H1 (cell line): Measurements from ENCODE around the gene CEBPZ. TPM values are rescaled to one million over a fixed set of nuclear protein-coding genes. Genes with fewer than 3 reads are reported as not detected.

Experiments used
- CTCF ChIA-PET: fragments of 300-600 bp; sonication (Branson Sonifier 250); formaldehyde crosslinking; loops from one replicate; lab custom pipeline; 2021; ENCODE audit not compliant: partially characterized antibody; lab: Charles Lee
- POLR2A ChIA-PET: fragments of 300-600 bp; sonication (Branson Sonifier 250); formaldehyde crosslinking; loops from one replicate; lab custom pipeline; 2021; ENCODE audit warnings: inconsistent platforms; ENCODE audit not compliant: partially characterized antibody; lab: Charles Lee
- DNase-seq, 2 experiments: peaks; one replicate each; pipeline versions ENCODE4 v3.0.0 to v3.0.0-alpha.2; 2010 to 2022; ENCODE audit warnings: low spot score in 2 of 2, low read depth in 1 of 2, mixed read lengths in 1 of 2
- FAIRE-seq: peaks from 2 replicates; lab custom pipeline; 2011; peaks lifted over from hg19 to GRCh38; lab: Jason Lieb, UNC
- H2AFZ ChIP-seq: 2 replicates; pipeline ENCODE4 v1.8.1; 2012; ENCODE audit warnings: low read length, inconsistent platforms
- H2AK5ac ChIP-seq: 2 replicates; pipeline ENCODE4 v1.6.1; 2013; ENCODE audit warnings: low read depth, low read length
- H2BK120ac ChIP-seq: replicated peaks from 2 replicates; pipeline ENCODE3; 2013; ENCODE audit warnings: low read depth, low read length, inconsistent platforms
- H2BK12ac ChIP-seq: 2 replicates; pipeline ENCODE4 v1.6.1; 2013; ENCODE audit warnings: low read depth, low read length
- H2BK15ac ChIP-seq: 2 replicates; pipeline ENCODE4 v1.6.1; 2013; ENCODE audit warnings: low read length
- H2BK20ac ChIP-seq: 2 replicates; pipeline ENCODE4 v1.6.1; 2013; ENCODE audit warnings: low read length
- H2BK5ac ChIP-seq: 2 replicates; pipeline ENCODE4 v1.6.1; 2013; ENCODE audit warnings: low read depth, low read length
- H3K14ac ChIP-seq: 2 replicates; pipeline ENCODE4 v1.6.1; 2013; ENCODE audit warnings: inconsistent platforms; ENCODE audit not compliant: insufficient read length
- H3K18ac ChIP-seq: 2 replicates; pipeline ENCODE4 v1.6.1; 2013; ENCODE audit warnings: low read length; ENCODE audit errors: extremely low read depth
- H3K23ac ChIP-seq: 2 replicates; pipeline ENCODE4 v1.6.1; 2013; ENCODE audit warnings: inconsistent platforms; ENCODE audit not compliant: insufficient read length
- H3K23me2 ChIP-seq: 2 replicates; pipeline ENCODE4 v1.6.1; 2013; ENCODE audit warnings: low read depth, low read length
- H3K27ac ChIP-seq: 2 replicates; pipeline ENCODE4 v1.6.1; 2011; ENCODE audit warnings: low read depth, low read length, inconsistent platforms
- H3K27me3 ChIP-seq, 4 experiments: replicated peaks in 1 of 4; 1 replicate in 1 of 4; 2 replicates in 3 of 4; pipeline versions ENCODE4 v1.6.1 to v1.8.1; 2011 to 2013; ENCODE audit warnings: low read length in 3 of 4, mild to moderate bottlenecking in 3 of 4, inconsistent platforms in 2 of 4, mixed read lengths in 2 of 4, moderate library complexity in 1 of 4; ENCODE audit not compliant: control insufficient read depth in 3 of 4, insufficient read depth in 3 of 4; ENCODE audit errors: extremely low read depth in 1 of 4
- H3K36me3 ChIP-seq, 4 experiments: 2 replicates each; pipeline versions ENCODE4 v1.6.1 to v1.8.1; 2011 to 2013; ENCODE audit warnings: mild to moderate bottlenecking in 4 of 4, low read length in 3 of 4, moderate library complexity in 2 of 4, control low read depth in 1 of 4, inconsistent platforms in 1 of 4; ENCODE audit not compliant: insufficient read depth in 4 of 4, control insufficient read depth in 2 of 4
- H3K4ac ChIP-seq: replicated peaks from 2 replicates; pipeline ENCODE3; 2013; ENCODE audit warnings: low read length, low read depth, mixed read lengths, inconsistent platforms; ENCODE audit not compliant: insufficient read length
- H3K4me1 ChIP-seq, 4 experiments: replicated peaks in 1 of 4; 1 replicate in 1 of 4; 2 replicates in 3 of 4; pipeline versions ENCODE4 v1.6.1 to v1.8.1; 2011 to 2013; ENCODE audit warnings: low read length in 3 of 4, inconsistent platforms in 2 of 4, mixed read lengths in 1 of 4; ENCODE audit not compliant: insufficient read depth in 4 of 4, control insufficient read depth in 3 of 4
- H3K4me2 ChIP-seq, 2 experiments: 2 replicates each; pipeline versions ENCODE4 v1.6.1 to v1.8.1; 2011 to 2013; ENCODE audit warnings: low read depth in 2 of 2, low read length in 2 of 2, control low read depth in 1 of 2, inconsistent platforms in 1 of 2, mild to moderate bottlenecking in 1 of 2; ENCODE audit not compliant: insufficient read depth in 1 of 2
- H3K4me3 ChIP-seq, 4 experiments: fragments of 200-600, 300-600 bp in 1 of 4; sonication (generic), shearing (Covaris generic), sonication (Bioruptor Twin) in 1 of 4; 2 replicates each; pipeline versions ENCODE4 v1.5.1 to v1.8.1; 2011 to 2016; ENCODE audit warnings: low read length in 4 of 4, low read depth in 3 of 4, control low read depth in 2 of 4, inconsistent platforms in 2 of 4, mild to moderate bottlenecking in 2 of 4, mixed read lengths in 1 of 4, moderate library complexity in 1 of 4; ENCODE audit not compliant: insufficient read depth in 2 of 4; ENCODE audit errors: extremely low read depth in 1 of 4
- H3K56ac ChIP-seq: replicated peaks from 2 replicates; pipeline ENCODE3; 2013; ENCODE audit warnings: low read depth, mild to moderate bottlenecking, mixed read lengths, low read length, inconsistent platforms; ENCODE audit not compliant: insufficient read length
- H3K79me1 ChIP-seq: 2 replicates; pipeline ENCODE4 v1.6.1; 2013; ENCODE audit warnings: low read depth, low read length, control low read depth
- H3K79me2 ChIP-seq, 2 experiments: 2 replicates each; pipeline versions ENCODE4 v1.6.1 to v1.8.1; 2012 to 2013; ENCODE audit warnings: low read length in 2 of 2, mild to moderate bottlenecking in 2 of 2, inconsistent platforms in 1 of 2; ENCODE audit not compliant: insufficient read depth in 2 of 2, control insufficient read depth in 1 of 2
- H3K9ac ChIP-seq, 4 experiments: replicated peaks in 1 of 4; 1 replicate in 1 of 4; 2 replicates in 3 of 4; pipeline versions ENCODE4 v1.6.1 to v1.8.1; 2011 to 2013; ENCODE audit warnings: low read depth in 3 of 4, low read length in 3 of 4, control low read depth in 2 of 4, mild to moderate bottlenecking in 2 of 4, moderate library complexity in 2 of 4, inconsistent platforms in 1 of 4; ENCODE audit errors: extremely low read depth in 1 of 4
- H3K9me3 ChIP-seq, 2 experiments: 2 replicates each; pipeline versions ENCODE4 v1.6.1 to v1.8.1; 2012 to 2013; ENCODE audit warnings: mild to moderate bottlenecking in 2 of 2, moderate library complexity in 2 of 2, control low read depth in 1 of 2, inconsistent platforms in 1 of 2, low read depth in 1 of 2, low read length in 1 of 2, mixed read lengths in 1 of 2; ENCODE audit not compliant: insufficient read depth in 2 of 2
- H4K20me1 ChIP-seq, 2 experiments: replicated peaks in 1 of 2; 2 replicates each; pipeline versions ENCODE3 to v1.8.1; 2011 to 2013; ENCODE audit warnings: inconsistent platforms in 2 of 2, low read length in 2 of 2, mild to moderate bottlenecking in 1 of 2; ENCODE audit not compliant: insufficient read depth in 2 of 2, control insufficient read depth in 1 of 2
- H4K5ac ChIP-seq: 2 replicates; pipeline ENCODE4 v1.6.1; 2013; ENCODE audit warnings: low read length, low read depth, mixed read lengths, inconsistent platforms; ENCODE audit not compliant: insufficient read length
- H4K8ac ChIP-seq: 2 replicates; pipeline ENCODE4 v1.8.0; 2013; ENCODE audit warnings: mild to moderate bottlenecking, moderate library complexity, low read length, inconsistent platforms; ENCODE audit not compliant: insufficient read depth; ENCODE audit errors: extremely low read depth
- H4K91ac ChIP-seq: replicated peaks from 2 replicates; pipeline ENCODE3; 2013; ENCODE audit warnings: low read length, mixed read lengths, inconsistent platforms; ENCODE audit not compliant: insufficient read length
- CTCF ChIP-seq, 3 experiments: IDR thresholded peaks; 1 replicate in 2 of 3; 2 replicates in 1 of 3; pipeline versions ENCODE4 v1.5.1 to v1.6.1; 2011; ENCODE audit warnings: low read length in 3 of 3, mild to moderate bottlenecking in 3 of 3, inconsistent platforms in 2 of 3, low read depth in 1 of 3, moderate library complexity in 1 of 3; ENCODE audit not compliant: insufficient read depth in 1 of 3; ENCODE audit errors: control extremely low read depth in 1 of 3
- HDAC2 ChIP-seq, 2 experiments: fragments of 300-600 bp in 1 of 2; sonication (generic) in 1 of 2; IDR thresholded peaks; 2 replicates each; pipeline ENCODE4 v1.6.1; 2011 to 2012; ENCODE audit warnings: low read depth in 2 of 2, low read length in 2 of 2, mild to moderate bottlenecking in 2 of 2, moderate library complexity in 2 of 2, borderline replicate concordance in 1 of 2, inconsistent platforms in 1 of 2
- NANOG ChIP-seq: IDR thresholded peaks from 2 replicates; pipeline ENCODE4 v1.6.1; 2011; ENCODE audit warnings: low read length, low read depth, mild to moderate bottlenecking, inconsistent platforms; ENCODE audit not compliant: insufficient read depth, poor library complexity, severe bottlenecking
- PHF8 ChIP-seq: fragments of 200-600 bp; sonication (generic); conservative IDR thresholded peaks from 2 replicates; pipeline ENCODE4 v1.7.1; 2012; ENCODE audit warnings: low read depth, mild to moderate bottlenecking, inconsistent platforms, low read length, moderate library complexity
- SAP30 ChIP-seq: fragments of 300-600 bp; sonication (generic); IDR thresholded peaks from 2 replicates; pipeline ENCODE4 v1.7.1; 2012; ENCODE audit warnings: low read length, moderate library complexity, mild to moderate bottlenecking, inconsistent platforms; ENCODE audit not compliant: insufficient read depth, insufficient replicate concordance
- SIRT6 ChIP-seq: IDR thresholded peaks from one replicate; pipeline ENCODE4 v1.7.1; 2012; ENCODE audit warnings: low read length, inconsistent platforms
- SP1 ChIP-seq: IDR thresholded peaks from 2 replicates; pipeline ENCODE4 v1.6.1; 2011; ENCODE audit warnings: low read depth, low read length
- SRF ChIP-seq: IDR thresholded peaks from 2 replicates; pipeline ENCODE4 v1.6.1; 2011; ENCODE audit warnings: mild to moderate bottlenecking, low read depth, low read length, moderate library complexity
- TAF1 ChIP-seq: IDR thresholded peaks from 2 replicates; pipeline ENCODE4 v1.6.1; 2011; ENCODE audit warnings: mild to moderate bottlenecking, low read depth, low read length
- WGBS, 2 experiments: shearing (Covaris generic) in 1 of 2; methylation state at CpG; one replicate each; pipeline versions ENCODE4 v1.1.6 to v1.1.7; 2013 to 2015; ENCODE audit warnings: low lambda C conversion rate in 2 of 2, mixed read lengths in 2 of 2, inconsistent platforms in 1 of 2, low coverage in 1 of 2, missing lambda C conversion rate in 1 of 2; ENCODE audit not compliant: insufficient replicate concordance in 2 of 2, insufficient coverage in 1 of 2, insufficient read length in 1 of 2; ENCODE audit errors: extremely low coverage in 1 of 2, missing lambda C conversion rate in 1 of 2; 5-methylcytosine and 5-hydroxymethylcytosine counted together
- polyA plus RNA-seq, 7 experiments: library from polyadenylated mRNA; depleted of rRNA in 3 of 7; stranded (reverse) in 5 of 7; unstranded in 2 of 7; fragments of >200 nt in 5 of 7; fragments of 200-250 nt in 2 of 7; gene quantifications; 1 replicate in 5 of 7; 2 replicates in 1 of 7; 4 replicates in 1 of 7; pipeline versions ENCODE4 v1.2.1 to v1.2.3, GENCODE V29; 2011 to 2013; ENCODE audit warnings: missing spikeins in 2 of 7, mixed read lengths in 2 of 7
- total RNA-seq: library from RNA; stranded (reverse); fragmentation: NEBNext Ultra II Directional; extraction: Animal tissue kit (Norgen Biotek cat#: 25700); gene quantifications from 2 replicates; pipeline ENCODE4 v1.2.1, GENCODE V29; 2021
- TF ChIP-seq, protein P1 (sequence below): IDR thresholded peaks from 2 replicates; pipeline ENCODE4 v1.6.1; 2011; ENCODE audit warnings: low read length, improper control_type of control experiment

The CEBPZ gene
- total and polyA plus RNA-seq, 2 of the 8 experiments (the other 6 are each of a cell fraction or from before 2014, with no cell fraction given), result 19.1 to 201 TPM

DNA sequence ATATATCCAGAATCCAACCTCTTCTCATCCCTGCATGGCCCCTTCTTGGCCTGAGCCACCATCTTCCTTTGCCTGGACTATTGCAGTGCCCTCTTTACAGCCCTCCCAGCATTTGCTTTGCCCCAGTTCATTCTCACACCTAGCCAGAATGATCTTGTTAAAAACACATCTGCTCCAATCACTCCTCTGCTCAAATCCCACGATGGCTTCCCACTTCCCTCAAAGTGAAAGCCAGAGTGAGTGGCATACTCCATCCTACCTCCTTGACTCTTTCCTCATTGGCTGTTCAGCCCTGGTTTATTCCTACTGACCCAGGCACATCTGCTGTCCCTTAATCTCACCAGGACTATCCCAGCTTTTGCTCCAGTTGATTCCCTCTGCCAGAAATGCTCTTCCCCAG lies 57.7 kb downstream of the CEBPZ start:
- no peak for DNase-seq
- Histone ChIP-seq H3K4me3 (no peak overlapping the region), H3K23ac (no peak overlapping the region), H2AK5ac (no peak overlapping the region), H3K18ac (no peak overlapping the region), H2BK15ac (no peak overlapping the region), H2AFZ (peak overlapping the region; percentile 81; the same call in 1 of the 2 replicates), H4K91ac (peak overlapping the region; percentile 44), H4K8ac (no peak overlapping the region), H4K20me1 (no peaks in the 10 kb centered on the region), H2BK5ac (no peak overlapping the region), H2BK20ac (0 out of 2 replicates have a peak overlapping the region, but pooled peaks have one; percentile 52), H3K27me3 (no peaks in the 10 kb centered on the region), H3K9me3 (no peaks in the 10 kb centered on the region; a peak in 1 of 4 replicates), H3K79me2 (no peaks in the 10 kb centered on the region), H3K23me2 (no peaks in the 10 kb centered on the region), H2BK12ac (no peak overlapping the region), H3K79me1 (no peaks in the 10 kb centered on the region), H3K14ac (no peak overlapping the region), H3K4me1 (no peaks in the 10 kb centered on the region), H3K27ac (no peak overlapping the region), H3K56ac (no peak overlapping the region), H3K36me3 (no peaks in the 10 kb centered on the region), H3K4me2 (no peak overlapping the region), H2BK120ac (no peak overlapping the region), H4K5ac (no peak overlapping the region), H3K9ac (no peak overlapping the region), H3K4ac (no peak overlapping the region)
- FAIRE-seq, result no peak
- CTCF ChIA-PET, result no interaction called here
- WGBS, 2 experiments, result 73% methylated on average over 1 of the region's 1 CpG; no CpG with 5 or more reads in 1 of the 2 experiments
- POLR2A ChIA-PET, result no interaction called here
- TF ChIP-seq SIRT6 (no peak), SAP30 (no peak), SRF (no peak), NANOG (no peak), HDAC2 (IDR thresholded peaks at IDR 0.05; ENCODE audit: borderline replicate concordance in 1 of 2, low read depth in 2 of 2, low read length in 2 of 2) (no peak), CTCF (IDR thresholded peaks at IDR 0.05; ENCODE audit: control extremely low read depth in 1 of 3, insufficient read depth in 1 of 3, low read depth in 1 of 3, low read length in 3 of 3) (no peak), PHF8 (no peak), SP1 (no peak), TAF1 (no peak)
- TF ChIP-seq, protein P1, sequence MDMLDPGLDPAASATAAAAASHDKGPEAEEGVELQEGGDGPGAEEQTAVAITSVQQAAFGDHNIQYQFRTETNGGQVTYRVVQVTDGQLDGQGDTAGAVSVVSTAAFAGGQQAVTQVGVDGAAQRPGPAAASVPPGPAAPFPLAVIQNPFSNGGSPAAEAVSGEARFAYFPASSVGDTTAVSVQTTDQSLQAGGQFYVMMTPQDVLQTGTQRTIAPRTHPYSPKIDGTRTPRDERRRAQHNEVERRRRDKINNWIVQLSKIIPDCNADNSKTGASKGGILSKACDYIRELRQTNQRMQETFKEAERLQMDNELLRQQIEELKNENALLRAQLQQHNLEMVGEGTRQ, result no peak
